ENCODE results near the gene GPX2.

Gene GPX2

GRCh38 chr14:64940336-64940910 is 2.1 kb downstream of the GPX2 start:
- no peak for DNase-seq (ENCODE audit: low read depth, low spot score)

- no peak for DNase-seq (ENCODE audit: low read depth, low spot score)
Observed at GRCh38 chr14:64939817-64940190, 2.7 kb downstream of the GPX2 start.

- no peak for DNase-seq (ENCODE audit: low read depth, low spot score)
Observed at GRCh38 chr14:64938972-64939816, 3.4 kb downstream of the GPX2 start.

- no peak for DNase-seq (ENCODE audit: low read depth, low spot score)
Observed at GRCh38 chr14:64937821-64938193, 4.7 kb downstream of the GPX2 start.

GRCh38 chr14:64937171-64937820 is 5.2 kb downstream of the GPX2 start:
- no peak for DNase-seq (ENCODE audit: low read depth, low spot score)

GRCh38 chr14:64935508-64935907 is 7.0 kb downstream of the GPX2 start:
- DNase-seq (ENCODE audit: low read depth, low spot score): no peak

- DNase-seq (ENCODE audit: low read depth, low spot score): no peak
Observed at GRCh38 chr14:64934338-64934929, 8.1 kb downstream of the GPX2 start.

- no peak for DNase-seq (ENCODE audit: low read depth, low spot score)
Observed at GRCh38 chr14:64932231-64932630, 10.3 kb downstream of the GPX2 start.

GRCh38 chr14:64931123-64931522 is 11.4 kb downstream of the GPX2 start:
- no peak for DNase-seq (ENCODE audit: low read depth, low spot score)

- DNase-seq (ENCODE audit: low read depth, low spot score): no peak
Observed at GRCh38 chr14:64930085-64930843, 12.3 kb downstream of the GPX2 start.

GRCh38 chr14:64929014-64929359 is 13.6 kb downstream of the GPX2 start:
- no peak for DNase-seq (ENCODE audit: low read depth, low spot score)

- DNase-seq (ENCODE audit: low read depth, low spot score): no peak
Observed at GRCh38 chr14:64928239-64929013, 14.1 kb downstream of the GPX2 start.

GRCh38 chr14:64927031-64927430 is 15.5 kb downstream of the GPX2 start:
- DNase-seq (ENCODE audit: low read depth, low spot score): no peak

GRCh38 chr14:64926398-64926995 is 16.0 kb downstream of the GPX2 start:
- no peak for DNase-seq (ENCODE audit: low read depth, low spot score)

GRCh38 chr14:64923015-64923414 is 19.5 kb downstream of the GPX2 start:
- DNase-seq (ENCODE audit: low read depth, low spot score): no peak

GRCh38 chr14:64920465-64920864 is 22.1 kb downstream of the GPX2 start:
- no peak for DNase-seq (ENCODE audit: low read depth, low spot score)

- DNase-seq (ENCODE audit: low read depth, low spot score): no peak
Observed at GRCh38 chr14:64919618-64920017, 22.9 kb downstream of the GPX2 start.

GRCh38 chr14:64919215-64919614 is 23.3 kb downstream of the GPX2 start:
- no peak for DNase-seq (ENCODE audit: low read depth, low spot score)

GRCh38 chr14:64918216-64918615 is 24.3 kb downstream of the GPX2 start:
- no peak for DNase-seq (ENCODE audit: low read depth, low spot score)

- no peak for DNase-seq (ENCODE audit: low read depth, low spot score)
Observed at GRCh38 chr14:64915797-64916196, 26.7 kb downstream of the GPX2 start.

- DNase-seq (ENCODE audit: low read depth, low spot score): no peak
Observed at GRCh38 chr14:64915029-64915424, 27.5 kb downstream of the GPX2 start.

Data from brain pericyte (primary cell).